Endodermal cell (in vitro differentiated cells): Measurements from ENCODE around the gene NUMBL. TPM values are rescaled to one million over a fixed set of nuclear protein-coding genes. Genes with fewer than 3 reads are reported as not detected.
"Not testable (repeated sequence)": the region's sequence is repeated elsewhere in the genome, so short reads cannot be mapped to it uniquely, and the experiment has no call there.

Experiments
- DNase-seq: peaks from one replicate; pipeline ENCODE4 v3.0.0-alpha.2; 2017
- H3K27ac ChIP-seq: 2 replicates; pipeline ENCODE4 v1.5.1; 2013; ENCODE audit warnings: mild to moderate bottlenecking, low read depth, low read length, moderate library complexity
- H3K27me3 ChIP-seq: 2 replicates; pipeline ENCODE4 v1.6.1; 2013; ENCODE audit warnings: mild to moderate bottlenecking, low read length, moderate library complexity; ENCODE audit not compliant: insufficient read depth, control insufficient read depth, poor library complexity, severe bottlenecking
- H3K36me3 ChIP-seq: 2 replicates; pipeline ENCODE4 v1.7.0; 2013; ENCODE audit warnings: mild to moderate bottlenecking, low read length, moderate library complexity; ENCODE audit not compliant: control insufficient read depth, insufficient read depth
- H3K4me1 ChIP-seq: one replicate; pipeline ENCODE4 v1.7.0; 2013; ENCODE audit warnings: low read length; ENCODE audit not compliant: control insufficient read depth, insufficient read depth
- H3K4me3 ChIP-seq: 2 replicates; pipeline ENCODE4 v1.5.1; 2013; ENCODE audit warnings: mild to moderate bottlenecking, low read length, moderate library complexity
- H3K9ac ChIP-seq: 2 replicates; pipeline ENCODE4 v1.6.1; 2013; ENCODE audit warnings: mild to moderate bottlenecking, low read length, moderate library complexity; ENCODE audit not compliant: poor library complexity, severe bottlenecking; ENCODE audit errors: extremely low read depth
- H3K9me3 ChIP-seq: 2 replicates; pipeline ENCODE4 v1.6.1; 2013; ENCODE audit warnings: mild to moderate bottlenecking, low read length, moderate library complexity; ENCODE audit not compliant: control insufficient read depth
- H3K27ac Mint-ChIP-seq: 2 replicates; pipeline ENCODE4 v1.8.0; 2020; ENCODE audit warnings: mixed read lengths
- H3K27me3 Mint-ChIP-seq: 2 replicates; pipeline ENCODE4 v1.8.0; 2021; ENCODE audit warnings: mild to moderate bottlenecking, mixed read lengths; ENCODE audit not compliant: insufficient read depth
- H3K36me3 Mint-ChIP-seq: 2 replicates; pipeline ENCODE4 v1.8.0; 2020; ENCODE audit warnings: low read depth, mixed read lengths
- H3K4me1 Mint-ChIP-seq: 2 replicates; pipeline ENCODE4 v1.8.0; 2020; ENCODE audit warnings: mixed read lengths
- H3K4me3 Mint-ChIP-seq: 2 replicates; pipeline ENCODE4 v1.8.0; 2020; ENCODE audit warnings: mild to moderate bottlenecking, moderate library complexity, mixed read lengths
- H3K9me3 Mint-ChIP-seq: 2 replicates; pipeline ENCODE4 v1.8.0; 2020; ENCODE audit warnings: mild to moderate bottlenecking, mixed read lengths
- WGBS, 2 experiments: methylation state at CpG; one replicate each; pipeline versions ENCODE4 v1.1.5 to v1.1.7; 2013; ENCODE audit warnings: missing lambda C conversion rate in 2 of 2, mixed read lengths in 1 of 2; ENCODE audit not compliant: insufficient coverage in 1 of 2, insufficient read length in 1 of 2; 5-methylcytosine and 5-hydroxymethylcytosine counted together
- total RNA-seq, 2 donors: library from RNA; stranded (reverse); fragmentation: NEBNext Ultra II Directional in 1 of 2; extraction: Animal tissue kit (Norgen Biotek cat#: 25700) in 1 of 2; gene quantifications; 2 replicates in 1 of 2; 3 replicates in 1 of 2; pipeline ENCODE4 v1.2.1, GENCODE V29; 2021
- TF ChIP-seq, protein P1 (sequence below): fragments of 200-600 bp; sonication (generic); conservative IDR thresholded peaks from 2 replicates; pipeline ENCODE4 v1.5.0; 2021; ENCODE audit warnings: antibody characterized with exemption, mild to moderate bottlenecking

Gene NUMBL
- total RNA-seq, 2 donors from 2014 or later, result 32.7 to 46.9 TPM

DNA sequence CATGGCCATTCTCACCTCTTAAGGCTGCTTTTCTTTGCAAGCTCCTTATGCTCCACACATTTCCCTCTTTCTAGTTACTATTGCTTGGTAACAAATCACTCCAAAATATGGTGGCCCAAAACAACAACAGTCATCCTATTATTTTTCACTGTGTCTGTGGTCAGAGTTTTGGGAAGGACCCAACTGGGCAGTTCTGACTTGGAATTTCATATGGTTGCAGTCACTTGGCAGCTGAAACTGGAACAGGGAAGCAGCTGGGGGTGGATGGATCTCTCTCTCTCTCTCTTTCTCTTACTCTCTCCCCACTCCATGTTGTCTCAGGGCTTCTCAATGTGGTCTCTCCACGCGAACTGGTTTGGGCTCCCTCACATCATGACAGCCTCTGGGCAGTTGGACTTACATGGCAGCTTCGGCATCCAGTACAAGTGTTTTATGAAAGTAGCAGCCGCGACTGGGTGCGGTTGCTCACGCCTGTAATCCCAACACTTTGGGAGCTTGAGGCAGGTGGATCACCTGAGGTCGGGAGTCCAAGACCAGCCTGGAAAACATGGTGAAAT lies 39.6 kb downstream of the NUMBL start:
- 88 to 93% methylated on average over 7 to 8 of the region's 8 CpGs for WGBS, 2 experiments

DNA sequence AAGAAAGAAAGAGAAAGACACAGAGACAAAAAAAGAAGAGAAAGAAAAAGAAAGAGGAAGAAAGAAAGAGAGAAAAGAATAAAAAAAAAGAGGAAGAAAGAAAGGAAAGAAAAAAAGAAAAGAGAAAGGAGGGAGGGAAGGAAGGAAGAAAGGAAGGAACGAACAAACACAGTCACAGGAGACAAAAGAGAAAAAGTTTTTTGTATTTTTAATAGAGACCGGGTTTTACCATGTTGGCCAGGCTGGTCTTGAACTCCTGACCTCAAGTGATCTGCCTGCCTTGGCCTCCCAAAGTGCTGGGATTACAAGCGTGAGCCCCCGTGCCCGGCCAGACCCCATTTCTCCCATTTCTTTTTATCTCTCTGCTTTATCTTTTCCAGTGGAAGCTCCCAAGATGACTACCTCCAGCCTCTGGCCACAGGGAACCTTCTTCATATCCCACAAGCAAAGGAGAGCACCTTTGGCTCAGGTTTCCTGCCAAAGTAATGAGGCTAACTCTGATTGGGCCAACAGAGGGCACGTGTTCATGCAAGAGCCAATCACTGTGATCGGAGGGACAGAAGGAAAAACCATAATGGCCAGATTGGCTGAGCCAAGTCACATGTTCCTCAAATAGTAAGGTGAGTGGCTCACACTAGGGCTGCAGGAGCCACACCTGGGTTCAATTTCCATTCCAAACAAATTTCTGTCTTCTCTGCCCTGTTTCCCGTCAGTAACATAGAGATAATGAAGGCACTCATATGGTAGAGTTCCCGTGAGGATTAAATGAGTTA lies 40.4 kb downstream of the NUMBL start:
- WGBS, 2 experiments, result 93 to 95% methylated on average over 6 to 9 of the region's 9 CpGs
- not testable (repeated sequence) for H3K36me3 Mint-ChIP-seq, H3K9me3 ChIP-seq, H3K9ac ChIP-seq, H3K36me3 ChIP-seq, H3K4me1 ChIP-seq, H3K27me3 Mint-ChIP-seq, H3K9me3 Mint-ChIP-seq, H3K4me3 Mint-ChIP-seq, H3K27ac Mint-ChIP-seq, H3K27me3 ChIP-seq, H3K4me1 Mint-ChIP-seq, DNase-seq, H3K4me3 ChIP-seq, H3K27ac ChIP-seq

More for the DNA sequence above, 39.6 kb downstream of the NUMBL start:
- H3K9ac ChIP-seq, result no peak overlapping the region
- Mint-ChIP-seq H3K9me3 (peaks cover 3% of the 10 kb centered on the region), H3K27ac (no peak overlapping the region), H3K4me3 (no peak overlapping the region), H3K4me1 (no peaks in the 10 kb centered on the region), H3K27me3 (peaks cover 5% of the 10 kb centered on the region), H3K36me3 (no peaks in the 10 kb centered on the region)
- no peaks in the 10 kb centered on the region for H3K4me1 ChIP-seq
- H3K4me3 ChIP-seq, result no peak overlapping the region
- no peak overlapping the region for H3K27ac ChIP-seq
- no peak for DNase-seq
- TF ChIP-seq, protein P1, sequence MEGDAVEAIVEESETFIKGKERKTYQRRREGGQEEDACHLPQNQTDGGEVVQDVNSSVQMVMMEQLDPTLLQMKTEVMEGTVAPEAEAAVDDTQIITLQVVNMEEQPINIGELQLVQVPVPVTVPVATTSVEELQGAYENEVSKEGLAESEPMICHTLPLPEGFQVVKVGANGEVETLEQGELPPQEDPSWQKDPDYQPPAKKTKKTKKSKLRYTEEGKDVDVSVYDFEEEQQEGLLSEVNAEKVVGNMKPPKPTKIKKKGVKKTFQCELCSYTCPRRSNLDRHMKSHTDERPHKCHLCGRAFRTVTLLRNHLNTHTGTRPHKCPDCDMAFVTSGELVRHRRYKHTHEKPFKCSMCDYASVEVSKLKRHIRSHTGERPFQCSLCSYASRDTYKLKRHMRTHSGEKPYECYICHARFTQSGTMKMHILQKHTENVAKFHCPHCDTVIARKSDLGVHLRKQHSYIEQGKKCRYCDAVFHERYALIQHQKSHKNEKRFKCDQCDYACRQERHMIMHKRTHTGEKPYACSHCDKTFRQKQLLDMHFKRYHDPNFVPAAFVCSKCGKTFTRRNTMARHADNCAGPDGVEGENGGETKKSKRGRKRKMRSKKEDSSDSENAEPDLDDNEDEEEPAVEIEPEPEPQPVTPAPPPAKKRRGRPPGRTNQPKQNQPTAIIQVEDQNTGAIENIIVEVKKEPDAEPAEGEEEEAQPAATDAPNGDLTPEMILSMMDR, result no peak
- no peaks in the 10 kb centered on the region for H3K9me3 ChIP-seq
- no peaks in the 10 kb centered on the region for H3K36me3 ChIP-seq
- H3K27me3 ChIP-seq, result no peaks in the 10 kb centered on the region

DNA sequence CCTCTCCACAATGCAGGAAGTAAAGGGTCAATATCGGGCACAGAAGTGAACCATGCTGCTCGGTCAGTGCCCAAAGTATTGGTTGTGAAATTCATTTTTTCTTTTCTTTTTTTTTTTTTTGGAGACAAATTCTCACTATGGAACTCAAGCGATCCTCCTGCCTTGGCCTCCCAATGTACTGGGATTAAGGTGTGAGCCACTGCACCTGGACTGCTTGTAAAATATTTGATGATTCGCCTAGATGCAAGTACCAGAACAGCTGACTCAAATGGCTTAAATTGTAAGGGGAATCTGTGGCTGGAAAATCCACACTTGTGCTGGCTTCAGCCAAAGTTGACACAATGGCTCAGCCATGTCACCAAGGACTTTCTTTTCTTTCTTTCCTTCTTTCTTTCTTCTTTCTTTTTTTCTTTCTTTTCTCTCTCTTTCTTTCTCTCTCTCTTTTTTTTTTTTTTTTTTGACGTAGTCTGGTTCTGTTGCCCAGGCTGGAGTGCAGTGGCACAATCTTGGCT lies 43.7 kb downstream of the NUMBL start:
- peaks cover 3% of the 10 kb centered on the region for H3K9me3 Mint-ChIP-seq
- no peaks in the 10 kb centered on the region for H3K4me1 Mint-ChIP-seq
- no peak overlapping the region for H3K4me3 ChIP-seq
- no peaks in the 10 kb centered on the region for H3K9me3 ChIP-seq
- no peaks in the 10 kb centered on the region for H3K27me3 ChIP-seq
- no peaks in the 10 kb centered on the region for H3K36me3 Mint-ChIP-seq
- no peaks in the 10 kb centered on the region for H3K36me3 ChIP-seq
- TF ChIP-seq, protein P1, result no peak
- peaks cover 5% of the 10 kb centered on the region for H3K27me3 Mint-ChIP-seq
- DNase-seq, result no peak
- no peak overlapping the region for H3K27ac Mint-ChIP-seq
- H3K27ac ChIP-seq, result no peak overlapping the region
- H3K4me3 Mint-ChIP-seq, result no peak overlapping the region
- no peaks in the 10 kb centered on the region for H3K4me1 ChIP-seq
- no peak overlapping the region for H3K9ac ChIP-seq
- whole genome bisulfite sequencing, 2 experiments, result 92 to 94% methylated on average over 2 to 5 of the region's 5 CpGs
